Activated naive CD4-positive, alpha-beta T cell treated with anti-CD3 and anti-CD28 coated beads, Interleukin-2, amount 50 U/mL, for 16 hours (primary cell): ENCODE results near the gene FNDC3B.

Experiments used
- DNase-seq: peaks from one replicate; pipeline ENCODE4 v3.0.0-alpha.2; 2020

FNDC3B gene

GRCh38 chr3:172388412-172389078, 349.2 kb downstream of the FNDC3B start:
- DNase-seq: no peak

GRCh38 chr3:172390792-172391191, 351.4 kb downstream of the FNDC3B start:
- no peak for DNase-seq

GRCh38 chr3:172391592-172392302, 352.4 kb downstream of the FNDC3B start:
- DNase-seq: no peak

- no peak for DNase-seq
These were observed 355.3 kb downstream of the FNDC3B start for GRCh38 chr3:172394692-172395091.

- no peak for DNase-seq
These were observed 357.0 kb downstream of the FNDC3B start for GRCh38 chr3:172396400-172396799.

- DNase-seq: no peak
These were observed 358.5 kb downstream of the FNDC3B start for GRCh38 chr3:172397716-172398405.

GRCh38 chr3:172398484-172398883, 359.1 kb downstream of the FNDC3B start:
- DNase-seq: no peak

GRCh38 chr3:172402090-172402489, 362.7 kb downstream of the FNDC3B start:
- no peak for DNase-seq

GRCh38 chr3:172402892-172403643, 363.7 kb downstream of the FNDC3B start:
- DNase-seq: no peak

GRCh38 chr3:172404237-172404962, 365.0 kb downstream of the FNDC3B start:
- DNase-seq: no peak

GRCh38 chr3:172405914-172406313, 366.5 kb downstream of the FNDC3B start:
- no peak for DNase-seq

GRCh38 chr3:172407872-172408271, 368.5 kb downstream of the FNDC3B start:
- DNase-seq: no peak

- no peak for DNase-seq
These were observed 371.5 kb downstream of the FNDC3B start for GRCh38 chr3:172410702-172411477.

GRCh38 chr3:172411478-172411947, 372.1 kb downstream of the FNDC3B start:
- no peak for DNase-seq

GRCh38 chr3:172415323-172415722, 375.9 kb downstream of the FNDC3B start:
- DNase-seq: no peak

- no peak for DNase-seq
These were observed 398.3 kb downstream of the FNDC3B start for GRCh38 chr3:172437713-172438112.

GRCh38 chr3:172438186-172438585, 398.8 kb downstream of the FNDC3B start:
- no peak for DNase-seq

GRCh38 chr3:172441581-172441980, 402.2 kb downstream of the FNDC3B start:
- no peak for DNase-seq

- DNase-seq: no peak
These were observed 403.2 kb downstream of the FNDC3B start for GRCh38 chr3:172442606-172443005.

GRCh38 chr3:172444821-172445220, 405.4 kb downstream of the FNDC3B start:
- DNase-seq: no peak

- DNase-seq: no peak
These were observed 406.8 kb downstream of the FNDC3B start for GRCh38 chr3:172446198-172446597.
